Fibroblast of lung (primary cell): ENCODE data around the gene KCNMA1. TPM values are rescaled to one million over a fixed set of nuclear protein-coding genes. Genes with fewer than 3 reads are reported as not detected.

ENCODE experiments used
- DNase-seq, 2 donors: peaks; one replicate each; pipeline versions ENCODE4 v3.0.0 to v3.0.0-alpha.2; 2010; ENCODE audit warnings: low read depth in 2 of 2
- H2AFZ ChIP-seq: 2 replicates; pipeline ENCODE4 v1.5.1; 2012; ENCODE audit warnings: low read length, control low read depth, inconsistent platforms
- H3K27ac ChIP-seq: 2 replicates; pipeline ENCODE4 v1.5.1; 2011; ENCODE audit warnings: low read length, control low read depth; ENCODE audit not compliant: insufficient read depth
- H3K27me3 ChIP-seq: 2 replicates; pipeline ENCODE4 v1.5.1; 2011; ENCODE audit warnings: mild to moderate bottlenecking, low read length; ENCODE audit not compliant: control insufficient read depth, insufficient read depth
- H3K36me3 ChIP-seq: 2 replicates; pipeline ENCODE4 v1.5.1; 2011; ENCODE audit warnings: low read length; ENCODE audit not compliant: control insufficient read depth, insufficient read depth
- H3K4me1 ChIP-seq: 2 replicates; pipeline ENCODE4 v1.5.1; 2011; ENCODE audit warnings: low read length; ENCODE audit not compliant: control insufficient read depth, insufficient read depth; ENCODE audit errors: extremely low read depth
- H3K4me2 ChIP-seq: 2 replicates; pipeline ENCODE4 v1.5.1; 2011; ENCODE audit warnings: low read length, control low read depth; ENCODE audit not compliant: insufficient read depth; ENCODE audit errors: extremely low read depth
- H3K4me3 ChIP-seq, 4 experiments: fragments of 200-600 bp in 1 of 4; sonication (generic) in 1 of 4; replicated peaks in 1 of 4; 2 replicates each; pipeline ENCODE4 v1.5.1; 2011 to 2016; ENCODE audit warnings: low read length in 4 of 4, low read depth in 3 of 4, mild to moderate bottlenecking in 3 of 4, control low read depth in 2 of 4, inconsistent platforms in 1 of 4, mixed read lengths in 1 of 4; ENCODE audit not compliant: insufficient read depth in 1 of 4; ENCODE audit errors: control extremely low read depth in 1 of 4
- H3K79me2 ChIP-seq: 2 replicates; pipeline ENCODE4 v1.5.1; 2012; ENCODE audit warnings: mild to moderate bottlenecking, low read length, inconsistent platforms; ENCODE audit not compliant: control insufficient read depth, insufficient read depth
- H3K9ac ChIP-seq: 2 replicates; pipeline ENCODE4 v1.5.1; 2011; ENCODE audit warnings: mild to moderate bottlenecking, low read length, control low read depth; ENCODE audit not compliant: insufficient read depth
- H3K9me3 ChIP-seq: 2 replicates; pipeline ENCODE4 v1.5.1; 2012; ENCODE audit warnings: low read depth, low read length; ENCODE audit not compliant: control insufficient read depth, insufficient read depth
- H4K20me1 ChIP-seq: 2 replicates; pipeline ENCODE4 v1.5.1; 2011; ENCODE audit warnings: low read length; ENCODE audit not compliant: control insufficient read depth, insufficient read depth; ENCODE audit errors: extremely low read depth
- CTCF ChIP-seq, 2 donors: IDR thresholded peaks in 1 of 2; conservative IDR thresholded peaks in 1 of 2; 1 replicate in 1 of 2; 2 replicates in 1 of 2; pipeline ENCODE4 v1.5.1; 2011 to 2012; ENCODE audit warnings: low read length in 2 of 2, control low read depth in 1 of 2, inconsistent platforms in 1 of 2, low read depth in 1 of 2, mild to moderate bottlenecking in 1 of 2
- EZH2 ChIP-seq: IDR thresholded peaks from 2 replicates; pipeline ENCODE4 v1.5.1; 2012; ENCODE audit warnings: low read length, control low read depth, mild to moderate bottlenecking; ENCODE audit errors: missing control alignments
- polyA plus RNA-seq, 2 donors: library from polyadenylated mRNA; depleted of rRNA in 1 of 2; stranded (reverse) in 1 of 2; unstranded in 1 of 2; fragments of >200 nt; gene quantifications; 2 replicates each; pipeline ENCODE4 v1.2.1, GENCODE V29; 2011 to 2012; ENCODE audit warnings: missing spikeins in 1 of 2
- total RNA-seq: library from RNA; depleted of rRNA; stranded (reverse); fragments of >200 nt; gene quantifications from 2 replicates; pipeline ENCODE4 v1.2.1, GENCODE V29; 2014

Gene KCNMA1
- total and polyA plus RNA-seq, 2 donors (not counting 1 experiment from before 2014, with no cell fraction given), result 31.0 to 138 TPM

GRCh38 chr10:77103213-77103612 is 534.4 kb downstream of the KCNMA1 start:
- H3K4me3 ChIP-seq, result no peak overlapping the region
- no peaks in the 10 kb centered on the region for H4K20me1 ChIP-seq
- no peak for TF ChIP-seq EZH2
- TF ChIP-seq CTCF (conservative IDR thresholded peaks at IDR 0.05 in 1 of 2, IDR thresholded peaks at IDR 0.05 in 1 of 2; ENCODE audit: low read depth in 1 of 2, low read length in 2 of 2), result no peak
- no peak overlapping the region for H3K27ac ChIP-seq
- no peak overlapping the region for H3K9ac ChIP-seq
- no peaks in the 10 kb centered on the region for H3K27me3 ChIP-seq
- H2AFZ ChIP-seq, result no peak overlapping the region
- H3K36me3 ChIP-seq, result no peaks in the 10 kb centered on the region
- H3K9me3 ChIP-seq, result no peaks in the 10 kb centered on the region
- DNase-seq, result no peak
- peaks cover 27% of the 10 kb centered on the region for H3K4me1 ChIP-seq
- no peaks in the 10 kb centered on the region for H3K79me2 ChIP-seq
- no peak overlapping the region for H3K4me2 ChIP-seq

GRCh38 chr10:77101341-77101740 is 536.3 kb downstream of the KCNMA1 start:
- H3K36me3 ChIP-seq, result no peaks in the 10 kb centered on the region
- H3K27me3 ChIP-seq, result no peaks in the 10 kb centered on the region
- no peak overlapping the region for H2AFZ ChIP-seq
- H3K79me2 ChIP-seq, result no peaks in the 10 kb centered on the region
- peaks cover 25% of the 10 kb centered on the region for H3K4me1 ChIP-seq
- no peak overlapping the region for H3K4me3 ChIP-seq
- H3K9me3 ChIP-seq, result no peaks in the 10 kb centered on the region
- DNase-seq, result no peak
- no peak overlapping the region for H3K4me2 ChIP-seq
- no peak for TF ChIP-seq CTCF (conservative IDR thresholded peaks at IDR 0.05 in 1 of 2, IDR thresholded peaks at IDR 0.05 in 1 of 2; ENCODE audit: low read depth in 1 of 2, low read length in 2 of 2)
- TF ChIP-seq EZH2, result no peak
- H3K27ac ChIP-seq, result no peak overlapping the region
- no peaks in the 10 kb centered on the region for H4K20me1 ChIP-seq
- H3K9ac ChIP-seq, result no peak overlapping the region

GRCh38 chr10:77099136-77099535 is 538.5 kb downstream of the KCNMA1 start:
- no peak overlapping the region for H3K4me3 ChIP-seq
- H3K27ac ChIP-seq, result no peak overlapping the region
- no peak overlapping the region for H3K4me2 ChIP-seq
- H3K36me3 ChIP-seq, result no peaks in the 10 kb centered on the region
- TF ChIP-seq CTCF (conservative IDR thresholded peaks at IDR 0.05 in 1 of 2, IDR thresholded peaks at IDR 0.05 in 1 of 2; ENCODE audit: low read depth in 1 of 2, low read length in 2 of 2) (no peak), EZH2 (no peak)
- H3K4me1 ChIP-seq, result peaks cover 6% of the 10 kb centered on the region
- no peaks in the 10 kb centered on the region for H3K9me3 ChIP-seq
- no peak overlapping the region for H3K9ac ChIP-seq
- H3K79me2 ChIP-seq, result no peaks in the 10 kb centered on the region
- H3K27me3 ChIP-seq, result no peaks in the 10 kb centered on the region
- DNase-seq, result no peak
- H2AFZ ChIP-seq, result no peak overlapping the region
- no peaks in the 10 kb centered on the region for H4K20me1 ChIP-seq
